Gastroesophageal sphincter (tissue), 4 donors: Measurements from ENCODE around the gene CTIF. TPM values are rescaled to one million over a fixed set of nuclear protein-coding genes. Genes with fewer than 3 reads are reported as not detected.

Source experiments
- ATAC-seq: fragments of 150-250 bp; one replicate; pipeline ENCODE4 v1.9.1; 2016; ENCODE audit warnings: mild to moderate bottlenecking, moderate library complexity
- H3K27ac ChIP-seq, 4 donors: fragments of 200-600 bp; sonication (generic) in 3 of 4; 1 replicate in 3 of 4; 2 replicates in 1 of 4; pipeline ENCODE4 v1.5.1; 2016 to 2019
- H3K27me3 ChIP-seq: fragments of 200-600 bp; sonication (generic); one replicate; pipeline ENCODE4 v1.5.1; 2019
- H3K36me3 ChIP-seq, 2 donors: fragments of 200-600 bp; sonication (generic); one replicate each; pipeline ENCODE4 v1.5.1; 2019; ENCODE audit warnings: control low read depth in 1 of 2
- H3K4me1 ChIP-seq, 3 donors: fragments of 200-600 bp; sonication (generic); 1 replicate in 2 of 3; 2 replicates in 1 of 3; pipeline ENCODE4 v1.5.1; 2016 to 2019; ENCODE audit warnings: control low read depth in 2 of 3
- H3K4me3 ChIP-seq, 2 donors: fragments of 200-600 bp; sonication (generic); one replicate each; pipeline ENCODE4 v1.5.1; 2019; ENCODE audit warnings: mild to moderate bottlenecking in 1 of 2, moderate library complexity in 1 of 2
- H3K9me3 ChIP-seq, 3 donors: fragments of 200-600 bp; sonication (generic); one replicate each; pipeline ENCODE4 v1.5.1; 2017 to 2019; ENCODE audit warnings: control low read depth in 2 of 3
- CTCF ChIP-seq, 4 experiments: fragments of 200-600 bp in 2 of 4; fragments of 450-650 bp in 2 of 4; sonication (generic) in 1 of 4; IDR thresholded peaks; one replicate each; pipeline ENCODE4 v1.5.1; 2017 to 2019; ENCODE audit warnings: antibody characterized with exemption in 4 of 4, mild to moderate bottlenecking in 2 of 4, moderate library complexity in 2 of 4
- EP300 ChIP-seq: sonication (generic); formaldehyde crosslinking; IDR thresholded peaks from one replicate; pipeline ENCODE4 v1.6.1; 2017; ENCODE audit warnings: antibody characterized with exemption, mild to moderate bottlenecking
- POLR2A ChIP-seq, 2 donors: fragments of 450-650 bp; IDR thresholded peaks; one replicate each; pipeline ENCODE4 v1.6.1; 2017; ENCODE audit warnings: antibody characterized with exemption in 2 of 2, mild to moderate bottlenecking in 2 of 2, moderate library complexity in 1 of 2
- POLR2AphosphoS5 ChIP-seq: sonication (generic); formaldehyde crosslinking; IDR thresholded peaks from one replicate; pipeline ENCODE4 v1.6.1; 2017; ENCODE audit warnings: antibody characterized with exemption
- WGBS, 2 donors: methylation state at CpG; one replicate each; pipeline ENCODE4 v1.1.5; 2018; ENCODE audit warnings: low coverage in 1 of 2; 5-methylcytosine and 5-hydroxymethylcytosine counted together
- total RNA-seq, 4 donors: library from RNA; depleted of rRNA; stranded (reverse); fragments of >200 nt; gene quantifications; one replicate each; pipeline ENCODE4 v1.1.0, GENCODE V29; 2016

The CTIF gene
- total RNA-seq, 4 donors from 2014 or later: 31.4 to 124 (median 78.1) TPM

- Histone ChIP-seq H3K27ac (no peak overlapping the region), H3K4me3 (no peak overlapping the region), H3K4me1 (peaks cover 0 to 66% (median 14%) of the 10 kb centered on the region in 3 donors), H3K27me3 (no peaks in the 10 kb centered on the region), H3K36me3 (peaks cover 0 to 8% of the 10 kb centered on the region in 2 donors), H3K9me3 (no peaks in the 10 kb centered on the region)
- ATAC-seq: no peak
- 90 to 95% methylated on average over 3 of the region's 3 CpGs for whole genome bisulfite sequencing, 2 donors
- TF ChIP-seq CTCF (IDR thresholded peaks at IDR 0.05) (no peak), POLR2A (IDR thresholded peaks at IDR 0.05) (no peak)
These were observed 39.5 kb downstream of the CTIF start for GRCh38 chr18:48578289-48578688.

- Histone ChIP-seq H3K27ac (no peak overlapping the region), H3K4me3 (no peak overlapping the region), H3K36me3 (peaks cover 0 to 8% of the 10 kb centered on the region in 2 donors), H3K4me1 (peaks cover 0 to 66% (median 14%) of the 10 kb centered on the region in 3 donors), H3K9me3 (no peaks in the 10 kb centered on the region), H3K27me3 (no peaks in the 10 kb centered on the region)
- no peak for TF ChIP-seq CTCF (IDR thresholded peaks at IDR 0.05)
- no peak for TF ChIP-seq EP300
- no peak for TF ChIP-seq POLR2A (IDR thresholded peaks at IDR 0.05)
- no peak for TF ChIP-seq POLR2AphosphoS5
- no peak for ATAC-seq
- WGBS, 2 donors: 91 to 93% methylated on average over 3 to 5 of the region's 7 CpGs
These were observed 41.2 kb downstream of the CTIF start for GRCh38 chr18:48580066-48580465.

- ATAC-seq: peak; percentile 52
These were observed 42.0 kb downstream of the CTIF start for GRCh38 chr18:48580782-48581181.

GRCh38 chr18:48581206-48581605 is 42.4 kb downstream of the CTIF start:
- Histone ChIP-seq H3K9me3 (no peaks in the 10 kb centered on the region), H3K4me3 (no peak overlapping the region), H3K27me3 (no peaks in the 10 kb centered on the region), H3K27ac (peak overlapping the region in 1 of 4 donors; percentile 14), H3K4me1 (peaks cover 0 to 60% (median 14%) of the 10 kb centered on the region in 3 donors), H3K36me3 (no peaks in the 10 kb centered on the region)
- TF ChIP-seq CTCF (IDR thresholded peaks at IDR 0.05) (no peak), EP300 (no peak), POLR2A (IDR thresholded peaks at IDR 0.05) (no peak), POLR2AphosphoS5 (no peak)
- ATAC-seq: peak; percentile 49
- WGBS, 2 donors: 28% methylated on average over 4 of the region's 4 CpGs; no CpG with 5 or more reads in 1 of the 2 donors

More at GRCh38 chr18:48580782-48581181, 42.0 kb downstream of the CTIF start:
- H3K36me3 ChIP-seq: peaks cover 0 to 3% of the 10 kb centered on the region in 2 donors
- H3K4me3 ChIP-seq: no peak overlapping the region
- no peaks in the 10 kb centered on the region for H3K27me3 ChIP-seq
- WGBS, 2 donors: 73% methylated on average over 8 of the region's 10 CpGs; no CpG with 5 or more reads in 1 of the 2 donors
- peak overlapping the region in 1 of 4 donors; percentile 14 for H3K27ac ChIP-seq
- peaks cover 0 to 64% (median 14%) of the 10 kb centered on the region in 3 donors for H3K4me1 ChIP-seq
- no peaks in the 10 kb centered on the region for H3K9me3 ChIP-seq
- no peak for TF ChIP-seq CTCF (IDR thresholded peaks at IDR 0.05)

- Histone ChIP-seq H3K27ac (peak overlapping the region in 1 of 4 donors; percentile 14), H3K4me1 (peaks cover 0 to 54% (median 14%) of the 10 kb centered on the region in 3 donors), H3K27me3 (no peaks in the 10 kb centered on the region), H3K36me3 (no peaks in the 10 kb centered on the region), H3K4me3 (no peak overlapping the region), H3K9me3 (no peaks in the 10 kb centered on the region)
- ATAC-seq: no peak
- no peak for TF ChIP-seq POLR2AphosphoS5
- TF ChIP-seq POLR2A (IDR thresholded peaks at IDR 0.05): no peak
- no peak for TF ChIP-seq CTCF (IDR thresholded peaks at IDR 0.05)
- no peak for TF ChIP-seq EP300
- WGBS, 2 donors: 40 to 88% methylated on average over 1 to 6 of the region's 8 CpGs
These were observed 43.1 kb downstream of the CTIF start for GRCh38 chr18:48581941-48582340.
